RWPE1 (cell line): ENCODE data around the gene CTBP2.

Experiments
- CTCF ChIA-PET: fragments of 350-600 bp; sonication (Branson Sonifier 250); formaldehyde crosslinking; extraction: SDS; loops from one replicate; lab custom pipeline; 2021; lab: Yijun Ruan, JAX
- POLR2A ChIA-PET: fragments of 400-600 bp; formaldehyde crosslinking; extraction: SDS; loops from one replicate; lab custom pipeline; 2020; ENCODE audit warnings: antibody characterized with exemption; ENCODE audit not compliant: low non-redundant PET; lab: Yijun Ruan, JAX
- DNase-seq: peaks from one replicate; pipeline ENCODE4 v3.0.0; 2012; ENCODE audit warnings: low spot score
- H3K27ac ChIP-seq: fragments of 450-650 bp; 2 replicates; pipeline ENCODE4 v1.5.1; 2017
- CTCF ChIP-seq: fragments of 450-650 bp; conservative IDR thresholded peaks from 2 replicates; pipeline ENCODE4 v1.5.1; 2017; ENCODE audit warnings: low read depth, mild to moderate bottlenecking

The CTBP2 gene

GRCh38 chr10:124987788-124988187 lies 172.6 kb downstream of the CTBP2 start:
- CTCF ChIA-PET, result interaction anchor here (0.6 kb wide), 1 partner anchor 455 kb away, joined by 3 read pairs; no protein-coding TSS in a partner anchor
- no peak overlapping the region for H3K27ac ChIP-seq
- no peak for DNase-seq

GRCh38 chr10:124985162-124985561 lies 175.2 kb downstream of the CTBP2 start:
- TF ChIP-seq CTCF, result no peak
- no peak overlapping the region for H3K27ac ChIP-seq
- ChIA-PET CTCF (no interaction called here), POLR2A (no interaction called here)
- no peak for DNase-seq

More at GRCh38 chr10:124987788-124988187, 172.6 kb downstream of the CTBP2 start:
- TF ChIP-seq CTCF, result no peak
- POLR2A ChIA-PET, result no interaction called here

GRCh38 chr10:124984376-124984775 lies 176.0 kb downstream of the CTBP2 start:
- no peak overlapping the region for H3K27ac ChIP-seq
- no peak for TF ChIP-seq CTCF
- CTCF ChIA-PET, result no interaction called here
- no peak for DNase-seq
- POLR2A ChIA-PET, result no interaction called here

GRCh38 chr10:124983321-124983720 lies 177.0 kb downstream of the CTBP2 start:
- TF ChIP-seq CTCF, result no peak
- ChIA-PET CTCF (interaction anchor here (1.0 kb wide), 1 partner anchor 40 kb away, joined by 3 read pairs; no protein-coding TSS in a partner anchor), POLR2A (no interaction called here)
- DNase-seq, result no peak
- H3K27ac ChIP-seq, result no peak overlapping the region

GRCh38 chr10:124978376-124978725 lies 182.0 kb downstream of the CTBP2 start:
- no peak for TF ChIP-seq CTCF
- no peak overlapping the region for H3K27ac ChIP-seq
- ChIA-PET CTCF (interaction anchor here (0.9 kb wide), 1 partner anchor 14 kb away, joined by 3 read pairs; no protein-coding TSS in a partner anchor), POLR2A (no interaction called here)
- DNase-seq, result no peak

GRCh38 chr10:124977648-124978375 lies 182.6 kb downstream of the CTBP2 start:
- TF ChIP-seq CTCF, result no peak
- ChIA-PET POLR2A (no interaction called here), CTCF (no interaction called here)
- DNase-seq, result no peak
- H3K27ac ChIP-seq, result no peak overlapping the region
